IPS-20b (cell line): Measurements from ENCODE around the gene TSPAN18.
A peak's percentile ranks its signal among the peaks of the same experiment; 100 is the strongest.

Experiments used
- H3K27ac ChIP-seq: one replicate; pipeline ENCODE4 v1.5.1; 2013; ENCODE audit warnings: low read length
- H3K27me3 ChIP-seq: 2 replicates; pipeline ENCODE4 v1.6.1; 2013; ENCODE audit warnings: mild to moderate bottlenecking, low read length, inconsistent platforms; ENCODE audit not compliant: insufficient read depth
- H3K36me3 ChIP-seq: 2 replicates; pipeline ENCODE4 v1.6.1; 2013; ENCODE audit warnings: low read depth, mild to moderate bottlenecking, inconsistent platforms, low read length, moderate library complexity; ENCODE audit not compliant: insufficient read depth
- H3K4me1 ChIP-seq: 2 replicates; pipeline ENCODE4 v1.6.1; 2013; ENCODE audit warnings: mild to moderate bottlenecking, control low read depth, inconsistent platforms, low read length, moderate library complexity; ENCODE audit not compliant: insufficient read depth
- H3K4me3 ChIP-seq: 2 replicates; pipeline ENCODE4 v1.5.1; 2013; ENCODE audit warnings: mild to moderate bottlenecking, low read length, inconsistent platforms
- H3K9ac ChIP-seq: 2 replicates; pipeline ENCODE4 v1.6.1; 2013; ENCODE audit warnings: low read depth, mild to moderate bottlenecking, inconsistent platforms, low read length, moderate library complexity
- H3K9me3 ChIP-seq: 2 replicates; pipeline ENCODE4 v1.6.1; 2013; ENCODE audit warnings: mild to moderate bottlenecking, low read depth, low read length, inconsistent platforms; ENCODE audit not compliant: insufficient read depth

TSPAN18 gene

DNA sequence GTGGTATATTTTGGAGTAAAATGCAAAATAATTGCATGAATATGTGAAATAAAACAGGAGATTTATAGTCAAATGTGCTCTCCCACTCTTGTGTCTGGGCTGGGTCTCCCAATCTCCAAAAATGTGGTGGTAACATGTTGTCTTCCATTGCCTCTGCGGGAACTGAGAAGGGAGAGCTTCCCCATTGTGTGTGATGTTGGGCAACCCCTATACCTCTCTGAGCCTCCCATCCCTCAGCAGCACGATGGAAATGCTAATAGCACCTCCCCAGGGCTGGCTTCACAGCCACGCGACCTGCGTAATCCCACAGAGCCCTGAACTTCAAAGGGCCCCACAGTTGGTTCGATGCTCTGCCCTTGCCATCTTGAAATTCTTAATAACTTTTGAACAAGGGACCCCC is 151.9 kb downstream of the TSPAN18 start:
- H3K4me1 ChIP-seq, result peaks cover 23% of the 10 kb centered on the region
- no peak overlapping the region for H3K9ac ChIP-seq
- H3K27me3 ChIP-seq, result peaks cover 41% of the 10 kb centered on the region; the same call in 1 of the 2 replicates
- no peak overlapping the region for H3K27ac ChIP-seq
- 0 out of 2 replicates have a peak overlapping the region, but pooled peaks have one; percentile 10 for H3K4me3 ChIP-seq
- H3K9me3 ChIP-seq, result no peaks in the 10 kb centered on the region
- no peaks in the 10 kb centered on the region for H3K36me3 ChIP-seq

DNA sequence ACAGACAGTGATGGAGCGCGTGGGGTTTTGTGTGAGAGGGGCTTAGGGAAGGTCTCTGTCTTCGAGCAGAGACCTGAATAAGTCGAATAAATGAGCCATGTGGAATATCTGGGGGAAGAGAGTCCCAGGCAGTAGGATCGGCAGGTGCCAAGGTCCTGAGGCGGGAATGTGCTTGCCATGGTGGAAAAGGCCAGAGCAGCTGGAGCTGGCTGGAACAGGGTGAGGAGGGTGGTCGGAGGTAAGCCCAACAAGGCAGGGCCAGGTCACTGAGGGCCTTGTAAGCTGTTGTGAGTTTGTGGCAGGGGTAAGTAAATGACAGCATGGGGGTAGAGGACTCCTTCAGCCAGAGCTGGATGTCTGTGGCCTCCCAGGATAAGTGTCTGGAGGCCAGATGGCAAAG is 152.7 kb downstream of the TSPAN18 start:
- Histone ChIP-seq H3K27ac (no peak overlapping the region), H3K36me3 (no peaks in the 10 kb centered on the region), H3K4me1 (peaks cover 23% of the 10 kb centered on the region), H3K9ac (no peak overlapping the region), H3K4me3 (no peak overlapping the region), H3K9me3 (no peaks in the 10 kb centered on the region), H3K27me3 (peaks cover 41% of the 10 kb centered on the region; the same call in 1 of the 2 replicates)

GRCh38 chr11:44880511-44880910 is 153.7 kb downstream of the TSPAN18 start:
- Histone ChIP-seq H3K27ac (no peak overlapping the region), H3K36me3 (no peaks in the 10 kb centered on the region), H3K9ac (no peak overlapping the region), H3K4me3 (no peak overlapping the region), H3K27me3 (peaks cover 41% of the 10 kb centered on the region; the same call in 1 of the 2 replicates), H3K4me1 (peaks cover 30% of the 10 kb centered on the region), H3K9me3 (no peaks in the 10 kb centered on the region)

DNA sequence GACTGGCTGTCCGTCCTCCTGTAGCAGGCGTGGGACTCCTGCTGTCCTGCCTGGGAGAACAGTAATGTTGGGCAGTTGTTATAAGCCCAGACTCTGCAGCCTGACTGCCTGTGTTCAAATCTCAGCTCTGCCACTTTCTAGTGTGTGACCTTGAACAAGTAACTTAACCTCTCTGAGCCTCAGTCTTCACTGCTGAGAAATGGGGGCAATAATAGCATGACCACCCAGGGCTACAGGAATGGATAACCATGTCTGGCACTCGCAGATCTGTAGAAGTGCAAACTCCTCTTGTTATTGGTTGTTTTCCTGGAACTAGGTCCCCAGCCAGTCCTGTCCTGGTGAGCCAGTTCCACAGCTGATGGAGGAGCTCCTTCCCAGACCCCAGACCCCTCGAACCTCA is 154.2 kb downstream of the TSPAN18 start:
- Histone ChIP-seq H3K9me3 (no peaks in the 10 kb centered on the region), H3K27ac (no peak overlapping the region), H3K27me3 (peaks cover 41% of the 10 kb centered on the region; the same call in 1 of the 2 replicates), H3K9ac (no peak overlapping the region), H3K4me3 (no peak overlapping the region), H3K4me1 (peaks cover 33% of the 10 kb centered on the region), H3K36me3 (no peaks in the 10 kb centered on the region)

- H3K27ac ChIP-seq, result no peak overlapping the region
- H3K27me3 ChIP-seq, result peaks cover 26% of the 10 kb centered on the region; the same call in 1 of the 2 replicates
- peaks cover 38% of the 10 kb centered on the region for H3K4me1 ChIP-seq
- H3K9me3 ChIP-seq, result no peaks in the 10 kb centered on the region
- H3K36me3 ChIP-seq, result no peaks in the 10 kb centered on the region
- H3K4me3 ChIP-seq, result no peak overlapping the region
- H3K9ac ChIP-seq, result no peak overlapping the region
Observed at GRCh38 chr11:44883277-44883676, 156.5 kb downstream of the TSPAN18 start.

DNA sequence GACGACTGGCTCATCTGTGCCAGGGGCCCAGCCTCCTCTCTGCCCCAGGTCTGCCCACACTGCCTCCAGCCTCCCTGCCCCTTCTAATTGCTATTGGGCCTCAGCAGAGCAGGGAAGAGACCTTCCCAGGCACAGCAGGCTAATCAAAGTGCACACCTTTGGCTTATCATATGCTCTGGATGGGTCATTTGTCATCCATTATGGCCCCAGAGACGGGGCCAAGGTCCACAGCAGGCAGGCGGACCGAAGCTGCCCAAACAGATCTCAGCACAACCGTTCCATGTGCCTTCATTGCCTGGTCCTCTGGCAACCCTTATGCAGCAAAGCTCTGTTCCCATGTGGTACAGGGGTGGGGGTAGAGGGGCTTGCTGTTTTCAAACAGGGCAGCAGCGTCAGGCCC is 157.3 kb downstream of the TSPAN18 start:
- H3K27me3 ChIP-seq, result peaks cover 18% of the 10 kb centered on the region; the same call in 1 of the 2 replicates
- no peaks in the 10 kb centered on the region for H3K36me3 ChIP-seq
- no peak overlapping the region for H3K4me3 ChIP-seq
- peaks cover 30% of the 10 kb centered on the region for H3K4me1 ChIP-seq
- H3K27ac ChIP-seq, result no peak overlapping the region
- H3K9me3 ChIP-seq, result no peaks in the 10 kb centered on the region
- no peak overlapping the region for H3K9ac ChIP-seq

- Histone ChIP-seq H3K27ac (no peak overlapping the region), H3K9ac (no peak overlapping the region), H3K27me3 (peaks cover 6% of the 10 kb centered on the region; the same call in 1 of the 2 replicates), H3K4me1 (peaks cover 28% of the 10 kb centered on the region), H3K9me3 (no peaks in the 10 kb centered on the region), H3K36me3 (no peaks in the 10 kb centered on the region), H3K4me3 (no peak overlapping the region)
Observed at GRCh38 chr11:44885065-44885810, 158.5 kb downstream of the TSPAN18 start.

GRCh38 chr11:44885919-44886789 is 159.4 kb downstream of the TSPAN18 start:
- Histone ChIP-seq H3K9ac (no peak overlapping the region), H3K27ac (no peak overlapping the region), H3K4me3 (no peak overlapping the region), H3K4me1 (peaks cover 28% of the 10 kb centered on the region), H3K36me3 (no peaks in the 10 kb centered on the region), H3K27me3 (no peaks in the 10 kb centered on the region; the same call in 1 of the 2 replicates), H3K9me3 (no peaks in the 10 kb centered on the region)

DNA sequence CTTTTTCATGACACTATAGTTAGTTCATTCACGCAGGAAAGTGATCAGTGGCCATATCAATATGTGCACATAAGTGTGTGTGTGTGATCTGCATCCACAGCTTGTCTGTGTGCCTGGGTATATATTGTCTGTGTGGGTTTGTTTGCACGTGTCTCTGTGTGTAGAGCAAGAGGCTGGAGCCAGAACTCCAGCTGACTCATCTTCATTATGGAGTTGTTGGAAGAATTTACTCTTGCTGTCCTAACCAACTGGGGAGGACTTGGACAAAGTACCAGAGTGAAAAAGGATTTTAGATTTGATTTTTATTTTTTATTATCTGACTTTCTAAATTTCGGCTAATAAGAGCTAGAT is 160.0 kb downstream of the TSPAN18 start:
- no peak overlapping the region for H3K4me3 ChIP-seq
- no peaks in the 10 kb centered on the region for H3K36me3 ChIP-seq
- no peaks in the 10 kb centered on the region for H3K9me3 ChIP-seq
- H3K27me3 ChIP-seq, result no peaks in the 10 kb centered on the region; the same call in 1 of the 2 replicates
- H3K9ac ChIP-seq, result no peak overlapping the region
- no peak overlapping the region for H3K27ac ChIP-seq
- peaks cover 33% of the 10 kb centered on the region for H3K4me1 ChIP-seq

DNA sequence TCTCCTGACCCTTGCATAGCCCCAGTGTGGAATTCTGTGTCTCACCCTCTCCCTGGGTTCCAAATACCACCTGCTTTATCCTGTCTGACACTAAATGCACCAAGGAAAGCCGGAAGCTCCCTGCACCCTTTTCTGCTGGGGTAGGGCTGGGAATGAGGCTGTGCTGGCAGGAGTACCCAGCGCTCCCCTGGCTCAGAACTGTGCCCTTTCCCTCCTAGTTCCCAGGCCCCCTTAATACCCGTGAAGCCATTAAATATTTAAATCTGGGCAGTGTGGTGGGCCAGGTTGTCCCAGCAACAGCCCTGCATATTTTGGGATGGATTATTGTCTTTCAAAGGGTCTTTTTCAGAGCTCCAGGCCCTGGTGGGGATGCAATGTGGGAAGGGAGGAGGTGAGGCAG is 160.9 kb downstream of the TSPAN18 start:
- Histone ChIP-seq H3K9me3 (no peaks in the 10 kb centered on the region), H3K4me1 (peaks cover 38% of the 10 kb centered on the region), H3K4me3 (no peak overlapping the region), H3K36me3 (no peaks in the 10 kb centered on the region), H3K27me3 (no peaks in the 10 kb centered on the region), H3K9ac (no peak overlapping the region), H3K27ac (no peak overlapping the region)

GRCh38 chr11:44889266-44889665 is 162.5 kb downstream of the TSPAN18 start:
- Histone ChIP-seq H3K27ac (no peak overlapping the region), H3K4me1 (peaks cover 38% of the 10 kb centered on the region), H3K36me3 (no peaks in the 10 kb centered on the region), H3K9ac (no peak overlapping the region), H3K27me3 (peaks cover 6% of the 10 kb centered on the region; the same call in 1 of the 2 replicates), H3K9me3 (no peaks in the 10 kb centered on the region), H3K4me3 (no peak overlapping the region)
